Body of pancreas (tissue), 4 donors: ENCODE measurements around the gene BRCA1. TPM values are rescaled to one million over a fixed set of nuclear protein-coding genes. Genes with fewer than 3 reads are reported as not detected.

ENCODE experiments used
- ATAC-seq: fragments of 150-250 bp; one replicate; pipeline ENCODE4 v1.9.1; 2016
- DNase-seq, 4 donors: peaks; one replicate each; pipeline ENCODE4 v3.0.0-alpha.2; 2019
- H3K27ac ChIP-seq, 4 donors: fragments of 200-600 bp; sonication (generic); 1 replicate in 3 of 4; 2 replicates in 1 of 4; pipeline versions ENCODE4 v1.5.1 to v1.6.1; 2016 to 2019; ENCODE audit warnings: mild to moderate bottlenecking in 1 of 4, mixed read lengths in 1 of 4, moderate library complexity in 1 of 4
- H3K27me3 ChIP-seq, 2 donors: fragments of 200-600 bp; sonication (generic); one replicate each; pipeline ENCODE4 v1.6.0; 2016; ENCODE audit warnings: mild to moderate bottlenecking in 1 of 2
- H3K36me3 ChIP-seq, 2 donors: fragments of 200-600 bp; sonication (generic); replicated peaks in 1 of 2; 2 replicates each; pipeline ENCODE4 v1.5.1; 2016; ENCODE audit warnings: low read depth in 2 of 2; ENCODE audit not compliant: insufficient read depth in 1 of 2
- H3K4me1 ChIP-seq: fragments of 200-600 bp; sonication (generic); one replicate; pipeline ENCODE4 v1.6.0; 2016
- H3K4me3 ChIP-seq, 2 donors: fragments of 200-600 bp; sonication (generic); 1 replicate in 1 of 2; 2 replicates in 1 of 2; pipeline ENCODE4 v1.5.1; 2016 to 2019
- H3K9me3 ChIP-seq, 3 donors: fragments of 200-600 bp; sonication (generic); 1 replicate in 2 of 3; 2 replicates in 1 of 3; pipeline ENCODE4 v1.5.1; 2016
- CTCF ChIP-seq, 7 experiments: fragments of 450-650 bp in 4 of 7; fragments of 200-600 bp in 3 of 7; sonication (generic) in 3 of 7; IDR thresholded peaks; one replicate each; pipeline ENCODE4 v1.5.1; 2016 to 2019; ENCODE audit warnings: antibody characterized with exemption in 7 of 7
- POLR2A ChIP-seq, 3 donors: fragments of 450-650 bp; IDR thresholded peaks; one replicate each; pipeline ENCODE4 v1.6.1; 2016; ENCODE audit warnings: antibody characterized with exemption in 3 of 3, mild to moderate bottlenecking in 2 of 3
- WGBS, 2 donors: methylation state at CpG; one replicate each; pipeline ENCODE4 v1.1.5; 2017; 5-methylcytosine and 5-hydroxymethylcytosine counted together
- intact Hi-C: fragments of 100-400 bp; cut with DNase I; formaldehyde crosslinking; loops from one replicate; pipeline ENCODE4 v1.15.1; 2023
- total RNA-seq, 2 donors: library from RNA; depleted of rRNA; stranded (reverse); fragments of >200 nt; gene quantifications; one replicate each; pipeline ENCODE4 v1.1.0, GENCODE V29; 2016

Gene BRCA1
- total RNA-seq, 2 donors from 2014 or later: 2.6 to 7.6 TPM

GRCh38 chr17:43018008-43018853 lies 106.9 kb downstream of the BRCA1 start:
- DNase-seq: peak in 3 of 4 donors; percentile 37 to 58 (median 48)

GRCh38 chr17:43016216-43016615 lies 108.9 kb downstream of the BRCA1 start:
- ATAC-seq (no peak), DNase-seq (no peak)
- TF ChIP-seq POLR2A (IDR thresholded peaks at IDR 0.05) (no peak), CTCF (IDR thresholded peaks at IDR 0.05) (no peak)
- intact Hi-C loops: loop anchor here (10.0 kb wide), 1 partner anchor 329 kb away; no protein-coding TSS in a partner anchor
- Histone ChIP-seq H3K27ac (no peak overlapping the region), H3K27me3 (no peaks in the 10 kb centered on the region), H3K9me3 (no peaks in the 10 kb centered on the region), H3K4me3 (no peak overlapping the region), H3K4me1 (peaks cover 22% of the 10 kb centered on the region), H3K36me3 (no peaks in the 10 kb centered on the region)
- 89% methylated on average over 7 of the region's 7 CpGs; no CpG with 5 or more reads in 1 of the 2 donors for WGBS, 2 donors

More at GRCh38 chr17:43018008-43018853, 106.9 kb downstream of the BRCA1 start:
- intact Hi-C loops: loop anchor here (10.0 kb wide), 1 partner anchor 327 kb away; no protein-coding TSS in a partner anchor
- Histone ChIP-seq H3K27me3 (no peaks in the 10 kb centered on the region), H3K36me3 (no peaks in the 10 kb centered on the region), H3K9me3 (no peaks in the 10 kb centered on the region), H3K27ac (peak overlapping the region in 1 of 4 donors; percentile 36), H3K4me3 (no peak overlapping the region), H3K4me1 (peaks cover 23% of the 10 kb centered on the region)
- ATAC-seq: no peak
- WGBS, 2 donors: 65 to 73% methylated on average over 19 of the region's 19 CpGs
- no peak for TF ChIP-seq POLR2A (IDR thresholded peaks at IDR 0.05)
- no peak for TF ChIP-seq CTCF (IDR thresholded peaks at IDR 0.05)

GRCh38 chr17:43015579-43015978 lies 109.6 kb downstream of the BRCA1 start:
- peaks cover 23% of the 10 kb centered on the region for H3K4me1 ChIP-seq
- H3K36me3 ChIP-seq: no peaks in the 10 kb centered on the region
- ATAC-seq: peak; percentile 38

GRCh38 chr17:43014649-43015542 lies 110.3 kb downstream of the BRCA1 start:
- TF ChIP-seq CTCF (IDR thresholded peaks at IDR 0.05) (no peak), POLR2A (IDR thresholded peaks at IDR 0.05) (no peak)
- WGBS, 2 donors: 75 to 83% methylated on average over 8 of the region's 8 CpGs
- no peak for ATAC-seq
- H3K4me1 ChIP-seq: peaks cover 20% of the 10 kb centered on the region
- H3K27ac ChIP-seq: peak overlapping the region in 1 of 4 donors; percentile 6
- H3K4me3 ChIP-seq: no peak overlapping the region
- DNase-seq: no peak
- H3K27me3 ChIP-seq: no peaks in the 10 kb centered on the region
- no peaks in the 10 kb centered on the region for H3K9me3 ChIP-seq
- intact Hi-C loops: loop anchor here (10.0 kb wide), 1 partner anchor 330 kb away; no protein-coding TSS in a partner anchor
- no peaks in the 10 kb centered on the region for H3K36me3 ChIP-seq

More at GRCh38 chr17:43015579-43015978, 109.6 kb downstream of the BRCA1 start:
- Histone ChIP-seq H3K9me3 (no peaks in the 10 kb centered on the region), H3K4me3 (no peak overlapping the region), H3K27me3 (no peaks in the 10 kb centered on the region), H3K27ac (peak overlapping the region in 1 of 4 donors; percentile 6)
- TF ChIP-seq CTCF (IDR thresholded peaks at IDR 0.05) (no peak), POLR2A (IDR thresholded peaks at IDR 0.05) (no peak)
- DNase-seq: peak in 3 of 4 donors; percentile 27 to 34 (median 28)
- 58 to 79% methylated on average over 9 of the region's 9 CpGs for WGBS, 2 donors
- intact Hi-C loops: loop anchor here (10.0 kb wide), 1 partner anchor 329 kb away; no protein-coding TSS in a partner anchor
